ENCODE measurements around the gene CPO. TPM values are rescaled to one million over a fixed set of nuclear protein-coding genes. Genes with fewer than 3 reads are reported as not detected.

Gene CPO
- total RNA-seq, 6 experiments from 2014 or later, result not detected

- Mint-ChIP-seq H3K4me3 (no peak overlapping the region), H3K27ac (no peak overlapping the region), H3K27me3 (ENCODE audit: insufficient read depth) (peaks cover 5% of the 10 kb centered on the region), H3K4me1 (ENCODE audit: low read depth) (peaks cover 11% of the 10 kb centered on the region), H3K36me3 (ENCODE audit: low read depth) (no peaks in the 10 kb centered on the region), H3K9me3 (no peaks in the 10 kb centered on the region)
- DNase-seq, result no peak
- TF ChIP-seq CTCF (IDR thresholded peaks at IDR 0.05), result no peak
These were observed 18.4 kb upstream of the CPO start for GRCh38 chr2:206920951-206921350.

DNA sequence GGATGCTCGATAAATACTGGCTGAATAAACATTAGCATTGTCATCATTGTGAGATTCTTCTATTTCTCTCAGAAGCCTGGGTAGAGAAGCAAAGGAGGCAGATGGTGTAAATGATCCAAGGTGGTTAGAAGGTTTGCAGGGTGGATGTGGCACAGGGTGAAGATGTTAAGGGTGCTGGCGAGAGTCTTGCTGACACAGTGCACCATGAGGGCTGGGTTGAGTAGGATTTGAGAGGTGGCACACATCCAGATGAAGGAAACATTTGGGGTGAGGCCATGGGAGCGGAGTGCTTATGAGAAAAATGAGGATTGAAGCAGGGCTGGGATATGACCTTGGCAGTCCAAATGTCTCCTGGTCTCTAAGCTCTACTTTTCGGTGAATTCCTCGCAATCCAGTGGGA lies 17.8 kb upstream of the CPO start:
- Mint-ChIP-seq H3K4me1 (ENCODE audit: low read depth) (peaks cover 6% of the 10 kb centered on the region; the same call in 1 of the 2 replicates), H3K4me3 (no peak overlapping the region), H3K9me3 (no peaks in the 10 kb centered on the region), H3K27ac (no peak overlapping the region), H3K27me3 (ENCODE audit: insufficient read depth) (peaks cover 5% of the 10 kb centered on the region), H3K36me3 (ENCODE audit: low read depth) (no peaks in the 10 kb centered on the region)
- no peak for TF ChIP-seq CTCF (IDR thresholded peaks at IDR 0.05)
- no peak for DNase-seq

- no peaks in the 10 kb centered on the region for H3K9me3 Mint-ChIP-seq
- H3K27me3 Mint-ChIP-seq (ENCODE audit: insufficient read depth), result peaks cover 3% of the 10 kb centered on the region; the same call in 1 of the 2 replicates
- H3K36me3 Mint-ChIP-seq (ENCODE audit: low read depth), result no peaks in the 10 kb centered on the region
- no peak for DNase-seq
- H3K4me1 Mint-ChIP-seq (ENCODE audit: low read depth), result no peaks in the 10 kb centered on the region
- H3K27ac Mint-ChIP-seq, result no peak overlapping the region
- TF ChIP-seq CTCF (IDR thresholded peaks at IDR 0.05), result no peak
- H3K4me3 Mint-ChIP-seq, result no peak overlapping the region
These were observed 3.1 kb upstream of the CPO start for GRCh38 chr2:206935991-206936842.

- DNase-seq, result no peak
- Mint-ChIP-seq H3K27ac (no peak overlapping the region), H3K27me3 (ENCODE audit: insufficient read depth) (peaks cover 3% of the 10 kb centered on the region; the same call in 1 of the 2 replicates)
These were observed 2.5 kb upstream of the CPO start for GRCh38 chr2:206936843-206937230.

GRCh38 chr2:206937555-206937954 lies 1.8 kb upstream of the CPO start:
- DNase-seq, result no peak
- H3K4me1 Mint-ChIP-seq (ENCODE audit: low read depth), result no peaks in the 10 kb centered on the region
- H3K27me3 Mint-ChIP-seq (ENCODE audit: insufficient read depth), result peaks cover 3% of the 10 kb centered on the region; the same call in 1 of the 2 replicates
- no peak overlapping the region for H3K4me3 Mint-ChIP-seq
- no peak overlapping the region for H3K27ac Mint-ChIP-seq
- no peak for TF ChIP-seq CTCF (IDR thresholded peaks at IDR 0.05)
- H3K36me3 Mint-ChIP-seq (ENCODE audit: low read depth), result no peaks in the 10 kb centered on the region
- no peaks in the 10 kb centered on the region for H3K9me3 Mint-ChIP-seq

More at GRCh38 chr2:206936843-206937230, 2.5 kb upstream of the CPO start:
- TF ChIP-seq CTCF (IDR thresholded peaks at IDR 0.05), result no peak
- Mint-ChIP-seq H3K4me1 (ENCODE audit: low read depth) (no peaks in the 10 kb centered on the region), H3K36me3 (ENCODE audit: low read depth) (no peaks in the 10 kb centered on the region), H3K4me3 (no peak overlapping the region), H3K9me3 (no peaks in the 10 kb centered on the region)
